GM12865 (cell line): ENCODE results near the gene UBASH3A.

Experiments
- DNase-seq: peaks from one replicate; pipeline ENCODE4 v3.0.0; 2010; ENCODE audit warnings: low read depth
- H3K4me3 ChIP-seq: 2 replicates; pipeline ENCODE4 v1.5.1; 2011; ENCODE audit warnings: mild to moderate bottlenecking, low read depth, low read length, control low read depth
- TF ChIP-seq, protein P1 (sequence below): IDR thresholded peaks from 2 replicates; pipeline ENCODE4 v1.5.1; 2011; ENCODE audit warnings: low read length, control low read depth, low read depth, inconsistent platforms; ENCODE audit not compliant: insufficient read depth; ENCODE audit errors: missing control alignments

UBASH3A gene

DNA sequence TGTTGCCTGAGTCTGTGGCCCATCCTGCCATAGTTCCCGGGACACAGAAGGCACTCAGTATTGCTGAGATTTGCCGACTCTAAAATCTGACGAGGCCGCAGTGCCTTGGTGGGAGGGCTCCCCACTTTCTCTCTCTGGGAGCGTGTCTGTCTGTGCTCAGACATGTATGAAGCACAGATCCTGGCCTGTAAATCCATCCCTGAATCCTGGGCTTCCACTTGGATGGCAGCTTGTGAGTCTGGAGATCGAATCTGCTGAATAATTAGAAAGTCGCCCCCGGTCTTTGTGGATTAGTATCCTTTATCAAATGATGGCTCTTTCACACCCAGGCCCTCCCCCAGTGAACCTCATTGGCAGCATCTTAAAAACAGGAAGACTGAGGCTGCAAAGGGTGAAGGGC, 10.4 kb downstream of the UBASH3A start:
- DNase-seq = no peak
- no peak overlapping the region for H3K4me3 ChIP-seq
- TF ChIP-seq, protein P1, sequence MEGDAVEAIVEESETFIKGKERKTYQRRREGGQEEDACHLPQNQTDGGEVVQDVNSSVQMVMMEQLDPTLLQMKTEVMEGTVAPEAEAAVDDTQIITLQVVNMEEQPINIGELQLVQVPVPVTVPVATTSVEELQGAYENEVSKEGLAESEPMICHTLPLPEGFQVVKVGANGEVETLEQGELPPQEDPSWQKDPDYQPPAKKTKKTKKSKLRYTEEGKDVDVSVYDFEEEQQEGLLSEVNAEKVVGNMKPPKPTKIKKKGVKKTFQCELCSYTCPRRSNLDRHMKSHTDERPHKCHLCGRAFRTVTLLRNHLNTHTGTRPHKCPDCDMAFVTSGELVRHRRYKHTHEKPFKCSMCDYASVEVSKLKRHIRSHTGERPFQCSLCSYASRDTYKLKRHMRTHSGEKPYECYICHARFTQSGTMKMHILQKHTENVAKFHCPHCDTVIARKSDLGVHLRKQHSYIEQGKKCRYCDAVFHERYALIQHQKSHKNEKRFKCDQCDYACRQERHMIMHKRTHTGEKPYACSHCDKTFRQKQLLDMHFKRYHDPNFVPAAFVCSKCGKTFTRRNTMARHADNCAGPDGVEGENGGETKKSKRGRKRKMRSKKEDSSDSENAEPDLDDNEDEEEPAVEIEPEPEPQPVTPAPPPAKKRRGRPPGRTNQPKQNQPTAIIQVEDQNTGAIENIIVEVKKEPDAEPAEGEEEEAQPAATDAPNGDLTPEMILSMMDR = no peak

DNA sequence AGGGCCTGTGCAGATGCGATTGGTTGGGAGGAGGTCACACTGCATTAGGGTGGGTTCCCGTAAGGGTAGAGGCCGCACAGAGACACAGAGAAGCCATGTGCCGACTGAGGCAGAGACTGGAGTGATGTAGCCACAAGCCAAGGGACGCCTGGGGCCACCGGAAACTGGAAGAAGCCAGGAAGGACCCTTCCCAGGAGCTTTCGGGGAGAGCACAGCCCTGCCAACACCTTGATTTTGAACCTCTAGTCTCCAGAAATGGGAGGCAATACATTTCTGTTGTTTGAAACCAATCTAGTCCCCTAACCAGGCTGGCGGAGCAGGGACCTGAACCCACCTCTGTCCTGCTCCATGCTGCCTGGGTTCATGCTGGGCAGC, 10.8 kb downstream of the UBASH3A start:
- DNase-seq = no peak
- H3K4me3 ChIP-seq = peak overlapping the region; percentile 21
- TF ChIP-seq, protein P1 = no peak

DNA sequence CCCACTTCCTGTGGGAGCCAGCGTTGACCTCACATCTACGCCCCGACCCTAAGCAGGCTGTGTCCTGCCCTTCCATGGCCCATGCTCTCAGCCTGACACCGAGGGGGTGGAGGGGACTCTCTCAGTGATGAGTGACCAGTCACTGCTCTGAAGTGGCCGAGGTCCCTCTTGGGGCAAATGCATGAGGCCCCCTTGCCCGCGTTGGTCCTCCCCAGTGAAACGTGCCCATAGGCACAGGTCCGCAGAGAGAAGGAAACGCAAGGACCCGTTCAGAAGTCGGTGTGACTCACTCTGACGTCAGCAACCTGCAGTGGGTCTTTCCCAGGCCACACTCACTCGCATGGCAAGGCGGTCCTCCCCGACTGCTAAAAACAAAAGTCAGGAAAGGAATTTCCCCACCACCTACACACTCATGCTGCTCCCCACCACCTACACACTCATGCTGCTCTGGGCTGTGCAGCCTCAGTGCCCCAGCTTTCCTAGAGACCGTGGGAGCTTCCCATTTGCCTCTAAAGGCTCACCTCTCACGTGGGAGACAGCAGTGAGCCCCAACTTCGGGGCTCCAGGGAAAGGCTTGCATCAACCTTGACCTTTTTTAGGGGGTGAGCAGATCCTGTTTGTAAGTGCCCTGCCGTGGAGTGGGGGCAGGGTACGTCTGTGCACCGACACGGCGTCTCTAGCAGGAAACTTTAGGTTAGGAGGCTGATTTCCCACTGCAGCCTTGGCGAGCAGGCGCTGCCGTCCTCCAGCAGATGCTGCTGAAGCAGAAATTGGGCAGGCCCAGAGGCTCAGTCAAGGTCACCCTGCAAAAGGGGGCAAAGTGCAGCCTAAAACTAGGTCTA, 11.4 kb downstream of the UBASH3A start:
- DNase-seq = peak; percentile 94
- H3K4me3 ChIP-seq = peak overlapping the region; percentile 21
- TF ChIP-seq, protein P1 = no peak

DNA sequence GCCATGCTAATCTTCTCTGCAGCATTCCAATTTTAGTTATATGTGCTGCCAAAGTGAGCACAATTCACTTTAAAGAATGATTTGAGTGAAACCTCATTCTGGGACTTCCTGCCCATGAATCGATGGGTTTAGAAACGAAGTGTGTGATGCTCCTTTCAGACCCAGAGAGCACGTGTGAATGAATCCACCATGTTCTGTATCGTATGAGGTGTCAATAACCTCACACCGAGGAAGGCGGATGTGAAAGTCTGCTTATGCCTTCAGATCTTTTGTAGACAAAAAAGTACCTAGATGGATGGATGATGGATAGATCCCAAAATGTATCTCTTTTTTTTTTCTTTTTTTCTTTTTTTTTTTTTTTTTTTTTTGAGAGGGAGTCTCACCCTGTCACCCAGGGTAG, 13.8 kb downstream of the UBASH3A start:
- peak; percentile 76 for DNase-seq
- no peak overlapping the region for H3K4me3 ChIP-seq
- TF ChIP-seq, protein P1 = no peak

DNA sequence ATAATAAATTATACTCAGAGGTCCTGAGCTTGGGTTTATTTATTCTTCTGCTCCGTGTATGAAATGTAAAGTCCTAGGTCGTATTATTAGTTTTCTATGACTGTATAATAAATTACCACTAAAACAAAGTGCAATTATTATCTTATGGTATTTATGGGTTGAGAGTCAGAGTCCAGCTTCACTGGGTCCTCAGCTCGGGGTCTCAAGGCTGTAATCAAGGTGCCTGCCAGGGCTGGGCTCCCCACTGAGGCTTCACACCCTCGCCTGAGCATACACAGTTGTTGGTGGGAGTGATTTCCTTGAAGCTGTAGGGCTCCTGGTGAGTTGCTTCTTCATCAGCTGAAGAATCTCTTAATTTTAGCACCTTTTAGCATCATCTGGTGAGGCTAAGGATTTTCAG, 15.2 kb downstream of the UBASH3A start:
- DNase-seq = no peak
- H3K4me3 ChIP-seq = no peak overlapping the region
- TF ChIP-seq, protein P1 = no peak

DNA sequence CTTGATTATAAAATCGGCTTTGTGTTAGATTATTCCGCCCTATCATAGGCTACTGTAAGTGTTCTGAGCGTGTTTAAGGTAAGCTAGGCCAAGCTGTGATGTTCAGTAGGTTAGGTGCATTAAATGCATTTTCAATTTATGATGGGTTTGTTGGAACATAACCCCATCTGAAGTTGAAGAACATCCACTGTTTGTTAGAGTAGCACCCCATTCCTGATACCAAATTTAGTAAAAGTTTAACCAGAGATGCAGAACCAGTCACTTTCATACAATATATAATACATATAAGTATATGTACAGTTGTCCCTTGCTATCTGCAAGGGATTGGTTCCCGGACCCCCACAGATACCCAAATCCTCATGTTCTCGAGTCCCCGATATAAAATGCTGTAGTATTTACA, 16.1 kb downstream of the UBASH3A start:
- TF ChIP-seq, protein P1 = no peak
- DNase-seq = no peak

More for the DNA sequence above, 16.1 kb downstream of the UBASH3A start:
- no peak overlapping the region for H3K4me3 ChIP-seq
